MG63 (cell line): ENCODE measurements around the gene OPCML. TPM values are rescaled to one million over a fixed set of nuclear protein-coding genes. Genes with fewer than 3 reads are reported as not detected.

Experiments used
- DNase-seq: peaks from one replicate; pipeline ENCODE4 v3.0.0-alpha.2; 2020
- H3K27me3 ChIP-seq: fragments of 250-450 bp; sonication (Bioruptor Pico); 2 replicates; pipeline ENCODE4 v1.5.1; 2020; ENCODE audit warnings: mild to moderate bottlenecking, moderate library complexity
- H3K36me3 ChIP-seq: fragments of 250-450 bp; sonication (Bioruptor Pico); 2 replicates; pipeline ENCODE4 v1.5.1; 2020; ENCODE audit warnings: mild to moderate bottlenecking, moderate library complexity
- H3K4me3 ChIP-seq: fragments of 250-450 bp; sonication (Bioruptor Pico); 2 replicates; pipeline ENCODE4 v1.5.1; 2020; ENCODE audit warnings: mild to moderate bottlenecking, moderate library complexity
- H3K9me3 ChIP-seq: fragments of 250-450 bp; sonication (Bioruptor Pico); 2 replicates; pipeline ENCODE4 v1.5.1; 2020; ENCODE audit warnings: mild to moderate bottlenecking, moderate library complexity
- total RNA-seq: library from RNA; depleted of rRNA; stranded (reverse); fragments of >200 nt; shearing (Covaris generic); gene quantifications from 2 replicates; pipeline ENCODE4 v1.2.3, GENCODE V29; 2014; ENCODE audit warnings: low replicate concordance

OPCML gene
- total RNA-seq, 1 experiment from 2014 or later: not detected

DNA sequence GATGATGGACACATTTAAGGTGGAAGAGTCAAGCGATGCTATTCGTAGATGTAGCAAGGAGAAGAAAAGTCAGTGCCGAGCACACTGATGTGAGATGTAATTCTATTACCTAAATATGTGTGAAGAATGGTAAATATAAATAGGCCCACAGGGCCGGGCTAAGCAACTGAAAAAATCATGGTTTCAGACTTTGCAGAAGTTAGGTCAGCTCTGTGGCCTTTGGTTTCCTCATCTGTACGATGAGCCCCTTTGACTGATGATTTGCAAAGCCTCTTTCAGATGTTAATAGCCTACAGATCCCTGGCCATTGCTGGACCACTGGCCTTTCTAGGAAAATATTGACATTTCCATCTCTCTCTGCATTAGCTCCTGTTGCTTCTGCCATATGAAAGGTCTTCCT lies 570.8 kb downstream of the OPCML start:
- Histone ChIP-seq H3K27me3 (0 out of 2 replicates have a peak, but pooled peaks cover 2% of the 10 kb centered on the region), H3K36me3 (no peaks in the 10 kb centered on the region), H3K9me3 (no peaks in the 10 kb centered on the region), H3K4me3 (no peak overlapping the region)
- no peak for DNase-seq

DNA sequence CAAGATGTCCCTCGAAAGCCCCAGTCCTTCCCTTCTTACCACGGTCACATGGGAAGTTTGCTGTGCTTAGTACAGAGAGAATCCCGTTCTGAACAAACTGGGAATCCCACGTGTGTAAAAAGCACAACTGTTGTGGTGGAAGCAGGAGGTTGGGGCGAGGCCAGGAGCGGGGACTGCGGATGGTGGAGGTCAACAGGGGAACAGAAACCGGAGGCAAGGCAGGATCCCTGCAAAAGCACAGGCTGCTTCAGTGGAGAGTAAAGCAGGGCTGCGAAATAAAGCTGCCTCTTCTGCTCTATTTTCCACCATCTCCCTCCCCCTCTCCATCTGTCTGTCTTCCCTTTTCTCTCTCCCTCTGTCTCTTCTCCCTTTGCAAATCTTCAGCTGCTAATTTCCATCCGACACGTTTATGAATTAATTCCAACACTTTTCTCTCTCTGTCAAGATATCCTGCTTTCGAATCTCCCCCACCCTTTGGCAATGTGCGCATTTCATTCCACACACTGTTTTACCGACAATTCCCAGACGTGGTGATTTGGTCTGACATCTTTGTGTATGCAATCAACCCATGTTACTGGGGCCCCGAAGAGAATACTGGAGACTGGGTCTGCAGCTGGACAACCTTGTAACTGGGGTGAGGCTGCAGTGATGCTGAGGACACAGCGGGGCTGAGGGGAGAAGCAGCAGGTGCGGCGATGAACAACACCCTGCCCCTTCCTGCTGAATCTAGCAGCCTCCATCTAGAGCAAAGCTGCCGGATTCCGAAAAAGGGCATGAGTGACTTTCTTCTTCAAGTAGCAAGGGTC lies 571.8 kb downstream of the OPCML start:
- H3K36me3 ChIP-seq: no peaks in the 10 kb centered on the region
- H3K9me3 ChIP-seq: no peaks in the 10 kb centered on the region
- 0 out of 2 replicates have a peak, but pooled peaks cover 2% of the 10 kb centered on the region for H3K27me3 ChIP-seq
- DNase-seq: no peak
- no peak overlapping the region for H3K4me3 ChIP-seq

DNA sequence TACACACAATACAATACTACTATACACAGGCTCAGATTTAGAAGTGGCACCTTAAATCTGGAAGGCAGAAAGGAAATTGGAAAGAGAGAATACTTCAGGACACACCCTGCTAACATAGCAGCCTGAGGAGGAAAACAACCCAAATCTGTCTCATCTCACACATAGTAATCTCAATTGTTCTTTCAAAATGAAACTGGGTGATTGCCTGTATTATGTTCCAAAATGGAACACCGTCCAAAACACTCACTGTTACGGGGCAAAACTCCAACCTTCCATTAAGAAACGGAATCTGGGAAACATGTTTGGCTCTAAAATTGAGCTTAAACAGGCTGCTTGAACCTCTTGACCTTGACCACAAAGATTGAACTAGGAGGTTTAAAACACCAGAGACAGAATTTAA lies 572.6 kb downstream of the OPCML start:
- Histone ChIP-seq H3K4me3 (no peak overlapping the region), H3K27me3 (0 out of 2 replicates have a peak, but pooled peaks cover 2% of the 10 kb centered on the region), H3K36me3 (no peaks in the 10 kb centered on the region), H3K9me3 (no peaks in the 10 kb centered on the region)
- no peak for DNase-seq

- H3K36me3 ChIP-seq: no peaks in the 10 kb centered on the region
- no peak for DNase-seq
- no peak overlapping the region for H3K4me3 ChIP-seq
- H3K9me3 ChIP-seq: no peaks in the 10 kb centered on the region
- 0 out of 2 replicates have a peak, but pooled peaks cover 2% of the 10 kb centered on the region for H3K27me3 ChIP-seq
Measured at GRCh38 chr11:132957881-132958280, 574.4 kb downstream of the OPCML start.

DNA sequence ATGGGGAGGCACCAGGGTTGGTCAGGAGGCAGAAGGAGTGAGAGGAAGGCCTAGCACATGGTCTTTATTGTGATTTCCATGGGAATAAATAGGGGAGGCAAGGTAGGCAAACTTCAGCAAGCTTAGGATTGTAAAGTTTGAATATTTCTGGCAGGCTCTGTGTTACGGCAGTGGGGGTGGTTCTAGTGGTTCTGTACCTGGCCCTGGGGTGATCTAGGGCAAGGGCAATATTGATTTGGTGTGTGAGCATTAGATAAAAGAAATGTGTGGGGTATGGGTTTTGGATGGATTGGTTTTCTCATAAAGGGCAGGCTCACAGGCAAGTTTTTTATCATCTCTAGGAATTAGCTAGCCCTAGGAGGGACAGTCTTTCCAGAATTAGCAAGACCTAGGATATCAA lies 584.0 kb downstream of the OPCML start:
- peaks cover 9% of the 10 kb centered on the region for H3K27me3 ChIP-seq
- H3K36me3 ChIP-seq: no peaks in the 10 kb centered on the region
- no peak for DNase-seq
- no peaks in the 10 kb centered on the region for H3K9me3 ChIP-seq
- no peak overlapping the region for H3K4me3 ChIP-seq

DNA sequence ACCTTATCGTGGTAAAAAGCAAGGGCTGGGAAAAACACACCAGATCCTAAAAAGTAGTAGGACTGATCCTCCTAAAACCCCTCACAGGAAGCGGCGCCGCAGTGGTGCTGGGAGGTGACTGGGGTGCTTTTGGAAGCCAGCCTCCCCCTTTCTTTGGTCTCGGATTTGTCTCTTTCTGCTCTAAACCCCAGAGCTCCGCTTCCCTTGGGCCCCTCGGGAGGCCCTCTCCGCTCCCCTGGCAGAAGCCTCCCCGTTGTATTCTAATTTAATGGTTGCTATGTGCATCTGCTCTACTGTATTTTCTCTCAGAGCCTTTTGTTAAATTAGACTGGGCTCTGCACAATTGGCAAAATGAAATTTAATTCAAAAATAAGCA lies 587.7 kb downstream of the OPCML start:
- Histone ChIP-seq H3K36me3 (no peaks in the 10 kb centered on the region), H3K27me3 (peaks cover 20% of the 10 kb centered on the region), H3K4me3 (no peak overlapping the region), H3K9me3 (no peaks in the 10 kb centered on the region)
- no peak for DNase-seq

GRCh38 chr11:132943706-132944568 lies 588.4 kb downstream of the OPCML start:
- Histone ChIP-seq H3K27me3 (peaks cover 20% of the 10 kb centered on the region), H3K36me3 (no peaks in the 10 kb centered on the region), H3K4me3 (no peak overlapping the region), H3K9me3 (no peaks in the 10 kb centered on the region)
- DNase-seq: peak; percentile 9

DNA sequence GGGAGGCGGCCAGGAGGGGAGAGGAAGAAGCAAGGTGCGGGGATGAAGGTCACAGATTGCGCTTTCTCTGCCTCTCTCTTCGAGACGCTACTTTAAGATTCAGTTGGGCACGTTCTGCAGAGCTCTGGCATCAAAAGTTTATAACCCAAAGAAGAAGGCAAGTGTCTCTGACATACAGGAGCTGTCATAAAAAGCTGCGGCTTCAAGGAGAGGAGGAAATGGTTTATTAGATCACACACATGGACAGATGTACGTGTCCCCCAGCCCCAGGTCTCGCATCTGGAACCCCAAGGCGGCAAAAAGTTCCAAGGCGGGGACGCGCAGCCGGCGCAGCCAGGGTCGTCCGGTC lies 589.0 kb downstream of the OPCML start:
- no peaks in the 10 kb centered on the region for H3K9me3 ChIP-seq
- no peak overlapping the region for H3K4me3 ChIP-seq
- H3K27me3 ChIP-seq: peaks cover 20% of the 10 kb centered on the region
- H3K36me3 ChIP-seq: no peaks in the 10 kb centered on the region
- no peak for DNase-seq

DNA sequence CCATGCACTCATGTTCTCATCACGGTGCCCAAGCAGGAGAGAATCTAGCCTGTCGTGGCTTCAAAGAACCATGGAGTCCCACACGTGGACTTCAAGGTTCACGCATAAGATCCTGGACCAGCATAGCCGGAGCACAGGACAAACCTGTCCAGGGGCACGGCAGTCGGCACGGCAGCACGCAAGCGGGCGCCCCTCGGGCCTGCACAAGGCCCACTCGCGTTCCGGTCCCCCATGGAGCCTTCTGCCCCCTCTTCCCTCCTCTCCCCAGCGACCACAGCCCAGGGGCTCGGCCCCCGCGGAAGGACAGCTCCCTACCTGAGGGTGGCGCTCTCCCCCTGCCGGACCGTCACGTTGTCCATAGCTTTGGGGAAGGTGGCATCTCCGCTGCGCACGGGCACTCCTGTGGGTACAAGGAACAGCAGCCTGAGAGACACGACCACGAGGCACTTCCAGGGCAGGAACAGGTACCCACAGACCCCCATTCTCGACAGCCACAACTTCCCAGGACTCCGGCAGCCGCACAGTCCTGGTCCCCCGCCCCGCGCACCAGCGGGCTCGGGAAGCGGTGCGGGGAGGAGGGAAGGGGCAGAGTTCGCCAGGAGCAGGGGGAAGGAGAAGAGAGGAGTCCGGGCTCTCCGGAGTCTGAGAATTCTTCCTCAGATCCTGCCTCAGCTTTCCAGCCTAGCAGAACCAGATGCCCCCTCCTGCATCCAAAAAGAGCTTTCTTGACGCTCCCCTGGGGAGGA lies 589.5 kb downstream of the OPCML start:
- Histone ChIP-seq H3K36me3 (no peaks in the 10 kb centered on the region), H3K9me3 (no peaks in the 10 kb centered on the region), H3K4me3 (no peak overlapping the region), H3K27me3 (peaks cover 20% of the 10 kb centered on the region)
- no peak for DNase-seq

- no peak overlapping the region for H3K4me3 ChIP-seq
- H3K27me3 ChIP-seq: peaks cover 20% of the 10 kb centered on the region
- no peaks in the 10 kb centered on the region for H3K9me3 ChIP-seq
- no peak for DNase-seq
- no peaks in the 10 kb centered on the region for H3K36me3 ChIP-seq
Measured at GRCh38 chr11:132941761-132942160, 590.5 kb downstream of the OPCML start.

DNA sequence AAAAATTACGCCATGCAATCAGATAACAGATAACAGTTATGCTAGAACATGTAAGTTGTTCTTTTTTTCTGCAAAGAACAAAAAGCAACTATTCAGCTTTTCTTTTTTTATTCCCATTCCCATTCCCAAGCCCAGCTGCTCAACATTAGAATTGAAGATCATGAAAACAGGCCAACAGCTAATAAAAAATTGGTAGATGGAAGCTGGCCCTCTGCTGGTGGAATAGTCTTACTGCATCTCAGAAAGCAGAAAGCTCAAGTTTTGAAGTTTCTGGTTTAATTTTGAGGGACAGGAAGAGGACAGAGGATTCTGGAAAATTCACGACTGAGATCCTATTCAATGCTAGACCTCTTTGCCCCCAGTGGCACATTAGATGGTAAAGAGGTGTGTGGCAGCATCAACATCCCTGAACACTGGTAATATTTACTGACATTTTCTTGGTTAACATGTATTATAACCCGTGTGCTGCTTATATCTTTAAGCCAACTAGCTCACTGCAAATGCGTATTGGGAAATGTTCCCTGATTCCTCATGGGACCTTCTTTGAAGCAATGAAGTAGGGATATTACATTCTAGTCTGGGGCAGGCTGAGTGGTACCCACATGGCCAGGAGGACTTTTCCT lies 591.2 kb downstream of the OPCML start:
- no peaks in the 10 kb centered on the region for H3K9me3 ChIP-seq
- no peak overlapping the region for H3K4me3 ChIP-seq
- DNase-seq: no peak
- peaks cover 20% of the 10 kb centered on the region for H3K27me3 ChIP-seq
- H3K36me3 ChIP-seq: no peaks in the 10 kb centered on the region

- H3K36me3 ChIP-seq: no peaks in the 10 kb centered on the region
Measured at GRCh38 chr11:132937016-132937415, 595.3 kb downstream of the OPCML start.

GRCh38 chr11:132935383-132935782 lies 596.9 kb downstream of the OPCML start:
- H3K9me3 ChIP-seq: no peaks in the 10 kb centered on the region
- no peaks in the 10 kb centered on the region for H3K27me3 ChIP-seq
- DNase-seq: no peak
- no peak overlapping the region for H3K4me3 ChIP-seq
- H3K36me3 ChIP-seq: no peaks in the 10 kb centered on the region

More at GRCh38 chr11:132937016-132937415, 595.3 kb downstream of the OPCML start:
- no peak for DNase-seq
- H3K9me3 ChIP-seq: no peaks in the 10 kb centered on the region
- H3K4me3 ChIP-seq: no peak overlapping the region
- peaks cover 4% of the 10 kb centered on the region for H3K27me3 ChIP-seq

DNA sequence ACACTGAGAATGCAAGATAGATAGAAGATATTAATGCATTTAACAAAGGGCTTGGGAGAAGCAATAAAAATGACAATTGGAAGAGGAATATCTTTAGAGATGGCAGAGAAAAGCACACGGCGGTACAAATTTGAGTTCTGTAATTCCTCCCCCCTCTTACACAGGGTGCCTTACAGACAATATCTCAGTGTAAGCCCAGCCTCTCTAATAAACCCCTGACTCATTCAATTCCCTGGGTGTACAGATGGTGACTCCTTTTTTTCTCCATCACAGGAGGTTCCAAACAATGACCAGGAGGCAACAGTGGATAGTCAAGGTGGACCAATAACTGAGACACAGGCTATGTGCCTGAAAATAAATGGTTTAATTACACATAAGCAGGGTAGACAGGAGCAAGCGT lies 598.6 kb downstream of the OPCML start:
- no peaks in the 10 kb centered on the region for H3K36me3 ChIP-seq
- no peaks in the 10 kb centered on the region for H3K9me3 ChIP-seq
- no peak overlapping the region for H3K4me3 ChIP-seq
- DNase-seq: no peak
- H3K27me3 ChIP-seq: peaks cover 2% of the 10 kb centered on the region; the same call in 1 of the 2 replicates

GRCh38 chr11:132925825-132926469 lies 606.4 kb downstream of the OPCML start:
- DNase-seq: no peak
- Histone ChIP-seq H3K9me3 (no peaks in the 10 kb centered on the region), H3K36me3 (no peaks in the 10 kb centered on the region), H3K4me3 (no peak overlapping the region), H3K27me3 (peaks cover 2% of the 10 kb centered on the region)

DNA sequence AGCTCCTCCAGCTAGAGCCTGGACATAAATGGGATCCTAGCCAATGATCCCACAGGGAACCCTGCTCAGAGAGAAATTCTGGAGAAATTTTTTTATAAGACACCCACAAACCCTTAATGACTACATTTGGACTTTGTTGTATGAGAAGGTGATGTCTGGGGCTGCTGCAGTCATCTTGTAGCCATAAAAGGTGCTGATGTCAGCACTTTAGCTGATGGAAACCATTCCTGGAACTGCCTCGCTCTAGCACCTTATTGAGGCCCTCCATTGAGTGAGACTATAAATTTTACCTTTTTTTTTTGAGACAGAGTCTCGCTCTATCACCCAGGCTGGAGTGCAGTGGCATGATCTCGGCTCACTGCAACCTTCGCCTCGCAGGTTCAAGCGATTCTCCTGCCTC lies 610.7 kb downstream of the OPCML start:
- H3K9me3 ChIP-seq: no peaks in the 10 kb centered on the region

More for the DNA sequence above, 610.7 kb downstream of the OPCML start:
- Histone ChIP-seq H3K27me3 (no peaks in the 10 kb centered on the region; the same call in 1 of the 2 replicates), H3K4me3 (no peak overlapping the region), H3K36me3 (no peaks in the 10 kb centered on the region)
- DNase-seq: no peak
